ENCODE results near the gene CEACAM6. TPM values are rescaled to one million over a fixed set of nuclear protein-coding genes. Genes with fewer than 3 reads are reported as not detected.

CEACAM6 gene
- polyA plus RNA-seq, 1 of the 3 experiments (the other 2 are of a cell fraction): not detected

DNA sequence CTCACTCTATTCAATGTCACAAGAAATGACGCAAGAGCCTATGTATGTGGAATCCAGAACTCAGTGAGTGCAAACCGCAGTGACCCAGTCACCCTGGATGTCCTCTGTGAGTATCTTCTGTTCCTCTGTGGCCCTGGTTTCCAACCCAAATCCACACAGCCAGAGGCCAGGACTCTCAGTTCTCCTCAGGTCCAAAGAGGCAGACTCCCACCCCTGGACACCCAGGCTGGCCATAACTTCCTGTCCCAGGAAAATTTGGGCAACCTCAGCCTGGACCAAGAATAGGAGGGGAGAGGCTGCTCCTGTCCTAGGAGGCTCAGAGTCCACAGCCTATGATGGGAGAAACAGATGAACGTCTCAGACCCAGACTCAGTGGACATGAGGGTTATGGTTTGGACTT is 35.2 kb upstream of the CEACAM6 start:
- H3K4me1 ChIP-seq (ENCODE audit: control insufficient read depth in 1 of 2, insufficient read depth in 2 of 2, low read depth in 1 of 2, low read length in 1 of 2): no peaks in the 10 kb centered on the region

More for the DNA sequence above, 35.2 kb upstream of the CEACAM6 start:
- Histone ChIP-seq H3K27ac (ENCODE audit: low read depth in 2 of 2, low read length in 1 of 2) (no peak overlapping the region), H4K20me1 (ENCODE audit: insufficient read depth) (no peaks in the 10 kb centered on the region), H3K4me2 (no peak overlapping the region), H3K9ac (no peak overlapping the region), H3K27me3 (ENCODE audit: insufficient read depth) (peaks cover 26% of the 10 kb centered on the region), H3K4me3 (ENCODE audit: low read depth in 2 of 2, low read length in 1 of 2) (no peak overlapping the region), H3K79me2 (ENCODE audit: insufficient read depth) (no peaks in the 10 kb centered on the region), H3K9me3 (no peaks in the 10 kb centered on the region), H2AFZ (ENCODE audit: low read depth) (no peak overlapping the region), H3K9me2 (no peaks in the 10 kb centered on the region), H3F3A (replicated peaks; ENCODE audit: insufficient read depth) (no peaks in the 10 kb centered on the region), H3K36me3 (replicated peaks in 1 of 2; ENCODE audit: control insufficient read depth in 1 of 2, insufficient read depth in 2 of 2, low read length in 1 of 2) (no peaks in the 10 kb centered on the region)
- 0% methylated on average over 1 of the region's 3 CpGs for WGBS (ENCODE audit: low lambda C conversion rate)
- DNase-seq: no peak
- ChIA-PET CTCF (interaction anchor here (2.0 to 2.7 kb wide), 2 partner anchors 14 to 33 kb away, joined by 5 to 10 read pairs; no protein-coding TSS in a partner anchor), POLR2A (no interaction called here)
- TF ChIP-seq, protein P1, sequence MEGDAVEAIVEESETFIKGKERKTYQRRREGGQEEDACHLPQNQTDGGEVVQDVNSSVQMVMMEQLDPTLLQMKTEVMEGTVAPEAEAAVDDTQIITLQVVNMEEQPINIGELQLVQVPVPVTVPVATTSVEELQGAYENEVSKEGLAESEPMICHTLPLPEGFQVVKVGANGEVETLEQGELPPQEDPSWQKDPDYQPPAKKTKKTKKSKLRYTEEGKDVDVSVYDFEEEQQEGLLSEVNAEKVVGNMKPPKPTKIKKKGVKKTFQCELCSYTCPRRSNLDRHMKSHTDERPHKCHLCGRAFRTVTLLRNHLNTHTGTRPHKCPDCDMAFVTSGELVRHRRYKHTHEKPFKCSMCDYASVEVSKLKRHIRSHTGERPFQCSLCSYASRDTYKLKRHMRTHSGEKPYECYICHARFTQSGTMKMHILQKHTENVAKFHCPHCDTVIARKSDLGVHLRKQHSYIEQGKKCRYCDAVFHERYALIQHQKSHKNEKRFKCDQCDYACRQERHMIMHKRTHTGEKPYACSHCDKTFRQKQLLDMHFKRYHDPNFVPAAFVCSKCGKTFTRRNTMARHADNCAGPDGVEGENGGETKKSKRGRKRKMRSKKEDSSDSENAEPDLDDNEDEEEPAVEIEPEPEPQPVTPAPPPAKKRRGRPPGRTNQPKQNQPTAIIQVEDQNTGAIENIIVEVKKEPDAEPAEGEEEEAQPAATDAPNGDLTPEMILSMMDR (IDR thresholded peaks at IDR 0.05): no peak
- TF ChIP-seq JUND (IDR thresholded peaks at IDR 0.05): no peak
- TF ChIP-seq TAF1 (IDR thresholded peaks at IDR 0.05; ENCODE audit: borderline replicate concordance, low read depth, low read length): no peak
- TF ChIP-seq PBX3 (IDR thresholded peaks at IDR 0.05): no peak
- TF ChIP-seq ZBTB33 (IDR thresholded peaks at IDR 0.05; ENCODE audit: borderline replicate concordance, low read depth): no peak
- no peak for TF ChIP-seq EP300 (IDR thresholded peaks at IDR 0.05; ENCODE audit: borderline replicate concordance in 1 of 2, low read depth in 1 of 2, low read length in 1 of 2)
- TF ChIP-seq, protein P2, sequence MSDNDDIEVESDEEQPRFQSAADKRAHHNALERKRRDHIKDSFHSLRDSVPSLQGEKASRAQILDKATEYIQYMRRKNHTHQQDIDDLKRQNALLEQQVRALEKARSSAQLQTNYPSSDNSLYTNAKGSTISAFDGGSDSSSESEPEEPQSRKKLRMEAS (IDR thresholded peaks at IDR 0.05; ENCODE audit: low read depth): no peak
- TF ChIP-seq TEAD4 (IDR thresholded peaks at IDR 0.05; ENCODE audit: borderline replicate concordance, insufficient read depth): no peak
- TF ChIP-seq RCOR1 (IDR thresholded peaks at IDR 0.05; ENCODE audit: low read length): no peak
- no peak for TF ChIP-seq NFIC (IDR thresholded peaks at IDR 0.05; ENCODE audit: borderline replicate concordance)
- no peak for TF ChIP-seq CHD2 (IDR thresholded peaks at IDR 0.05; ENCODE audit: low read length, partially characterized antibody)

All from SK-N-SH (cell line).